HCT116 (cell line): ENCODE measurements around the gene UBE2E3.

Experiments used
- EZH2 ChIP-seq: fragments of 200-600 bp; sonication (generic); IDR thresholded peaks from 2 replicates; pipeline ENCODE4 v1.6.1; 2017; ENCODE audit warnings: antibody characterized with exemption, mixed run types
- POLR2A ChIP-seq: IDR thresholded peaks from 2 replicates; pipeline ENCODE4 v1.7.0; 2011; ENCODE audit warnings: borderline replicate concordance; ENCODE audit not compliant: insufficient read depth, insufficient read length; ENCODE audit errors: extremely low read depth

DNA sequence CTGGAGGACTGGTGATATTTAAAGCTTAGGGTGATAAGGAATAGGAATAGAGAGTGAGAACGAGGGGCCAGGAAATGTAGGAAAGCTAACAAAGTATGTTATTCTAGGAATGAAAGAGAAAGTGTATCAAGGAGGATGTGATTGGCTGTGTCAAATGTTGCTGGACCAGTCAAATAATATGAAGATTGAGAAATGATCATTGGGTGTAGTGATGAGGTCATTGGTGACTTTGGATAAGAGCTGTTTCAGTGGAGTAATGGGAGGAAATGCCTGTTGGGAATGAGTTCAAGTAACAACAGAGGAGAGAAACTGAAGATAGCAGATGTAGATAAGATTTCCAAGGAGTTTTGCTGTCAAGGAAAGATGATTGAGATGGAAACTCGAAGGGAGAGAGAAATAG, 74.4 kb downstream of the UBE2E3 start:
- TF ChIP-seq POLR2A (no peak), EZH2 (no peak)
